Stimulated activated naive CD8-positive, alpha-beta T cell treated with anti-CD3 and anti-CD28 coated beads, Interleukin-15, Interleukin-2, amounts not matched to agents 100 U/mL and 50 U/mL, for 24 hours (primary cell): ENCODE results near the gene NLRP12.
"Not testable (repeated sequence)": the region's sequence is repeated elsewhere in the genome, so short reads cannot be mapped to it uniquely, and the experiment has no call there.

Source experiments
- ATAC-seq: fragments of 150-1000 bp; cut with Tn5 transposase; one replicate; pipeline ENCODE4 v1.10.0; 2021
- DNase-seq: peaks from one replicate; pipeline ENCODE4 v3.0.0; 2021

NLRP12 gene

DNA sequence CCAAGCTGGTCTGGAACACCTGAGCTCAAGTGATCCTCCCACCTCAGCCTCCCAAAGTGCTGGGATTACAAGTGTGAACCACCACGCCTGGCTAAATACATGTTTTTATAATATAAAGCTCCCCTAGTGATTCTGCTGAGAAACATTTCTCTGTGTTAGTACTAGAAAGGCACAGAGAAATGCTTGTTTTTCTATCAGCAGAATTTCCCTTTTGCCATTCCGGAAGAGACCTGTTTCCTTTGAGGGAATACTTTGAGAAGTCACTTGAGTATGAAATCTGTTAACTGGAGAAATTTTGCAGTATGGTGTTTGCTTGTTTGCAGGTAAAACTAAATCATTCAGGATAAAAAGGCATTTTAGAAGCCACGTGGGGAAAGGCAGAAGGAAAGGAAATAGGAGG is 4.4 kb upstream of the NLRP12 start:
- DNase-seq: no peak
- no peak for ATAC-seq

GRCh38 chr19:53826876-53827275 is 2.8 kb upstream of the NLRP12 start:
- no peak for DNase-seq

GRCh38 chr19:53823380-53824120 is 564 bp downstream of the NLRP12 start:
- no peak for DNase-seq
- ATAC-seq: no peak

More at GRCh38 chr19:53826876-53827275, 2.8 kb upstream of the NLRP12 start:
- ATAC-seq: no peak

- no peak for DNase-seq
- no peak for ATAC-seq
Observed at GRCh38 chr19:53819861-53820260, 4.3 kb downstream of the NLRP12 start.

- DNase-seq: no peak
Observed at GRCh38 chr19:53818756-53819155, 5.4 kb downstream of the NLRP12 start.

GRCh38 chr19:53813996-53814395 is 10.1 kb downstream of the NLRP12 start:
- ATAC-seq (no peak), DNase-seq (no peak)

More at GRCh38 chr19:53818756-53819155, 5.4 kb downstream of the NLRP12 start:
- ATAC-seq: no peak

DNA sequence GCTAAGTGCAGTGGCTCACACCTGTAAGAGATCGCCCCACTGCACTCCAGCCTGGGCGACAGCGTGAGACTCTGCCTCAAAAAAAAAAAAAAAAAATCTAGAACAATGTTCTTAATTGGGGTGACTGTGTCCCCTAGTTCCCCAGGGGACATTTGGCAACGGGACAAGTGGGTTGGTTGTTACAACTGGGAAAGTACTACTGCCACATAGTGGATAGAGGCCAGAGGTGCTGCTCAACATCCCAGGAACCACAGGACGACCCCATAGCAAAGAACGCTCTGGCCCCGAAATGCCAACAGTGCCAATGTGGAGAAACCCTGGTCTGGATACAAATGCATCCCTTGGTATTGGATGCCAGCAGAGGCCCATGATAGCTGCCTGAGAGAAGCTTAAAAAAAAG is 11.8 kb downstream of the NLRP12 start:
- DNase-seq: no peak

GRCh38 chr19:53810891-53811290 is 13.2 kb downstream of the NLRP12 start:
- no peak for DNase-seq
- ATAC-seq: no peak

More for the DNA sequence above, 11.8 kb downstream of the NLRP12 start:
- ATAC-seq: no peak

- ATAC-seq: no peak
- DNase-seq: no peak
Observed at GRCh38 chr19:53810187-53810546, 13.9 kb downstream of the NLRP12 start.

DNA sequence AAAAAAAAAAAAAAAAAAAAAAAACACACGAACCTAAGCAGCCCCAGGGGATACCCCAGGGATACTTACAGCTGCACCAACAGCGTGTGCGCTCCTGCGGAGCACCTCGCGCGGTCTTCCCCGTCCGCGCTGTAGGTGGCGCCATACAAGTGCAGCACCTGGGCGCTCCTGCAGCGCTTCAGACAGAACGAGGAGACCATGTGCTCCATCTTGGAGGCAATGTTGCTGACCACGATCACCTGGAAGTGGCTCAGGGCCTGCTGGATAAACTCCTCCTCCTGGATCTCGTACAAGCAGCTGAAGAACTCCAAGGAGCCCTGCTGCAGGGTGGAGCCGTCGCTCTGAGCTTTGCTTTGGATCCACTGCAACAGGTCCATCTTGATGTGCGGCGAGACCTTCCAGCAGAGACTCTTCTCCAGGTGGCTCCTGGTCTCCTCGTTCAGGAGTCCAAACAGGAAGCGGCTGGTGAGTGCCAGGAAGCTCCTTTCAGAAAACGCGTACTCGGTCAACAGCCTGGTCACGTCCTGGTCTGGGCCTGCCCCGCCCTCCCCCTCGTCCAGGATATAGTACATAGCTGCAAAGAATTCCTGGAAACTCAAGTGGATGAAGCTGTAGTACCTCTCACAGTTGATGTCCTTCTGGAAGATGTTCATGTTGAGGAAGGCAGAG is 14.5 kb downstream of the NLRP12 start:
- ATAC-seq (no peak), DNase-seq (no peak)

GRCh38 chr19:53808710-53809125 is 15.4 kb downstream of the NLRP12 start:
- ATAC-seq (no peak), DNase-seq (no peak)

GRCh38 chr19:53801257-53801656 is 22.9 kb downstream of the NLRP12 start:
- no peak for ATAC-seq
- DNase-seq: no peak

- ATAC-seq (no peak), DNase-seq (no peak)
Observed at GRCh38 chr19:53795019-53795418, 29.1 kb downstream of the NLRP12 start.

GRCh38 chr19:53792721-53793433 is 31.2 kb downstream of the NLRP12 start:
- DNase-seq (peak; percentile 77), ATAC-seq (peak; percentile 99)

- no peak for ATAC-seq
- DNase-seq: no peak
Observed at GRCh38 chr19:53789708-53790678, 34.1 kb downstream of the NLRP12 start.

GRCh38 chr19:53787266-53787665 is 36.8 kb downstream of the NLRP12 start:
- no peak for ATAC-seq
- DNase-seq: no peak

GRCh38 chr19:53786744-53787143 is 37.4 kb downstream of the NLRP12 start:
- ATAC-seq (no peak), DNase-seq (no peak)

GRCh38 chr19:53785196-53785889 is 38.8 kb downstream of the NLRP12 start:
- DNase-seq (no peak), ATAC-seq (no peak)

- DNase-seq (no peak), ATAC-seq (no peak)
Observed at GRCh38 chr19:53782698-53783097, 41.4 kb downstream of the NLRP12 start.

- not testable (repeated sequence) for ATAC-seq, DNase-seq
Observed at GRCh38 chr19:53781332-53781731, 42.8 kb downstream of the NLRP12 start.

DNA sequence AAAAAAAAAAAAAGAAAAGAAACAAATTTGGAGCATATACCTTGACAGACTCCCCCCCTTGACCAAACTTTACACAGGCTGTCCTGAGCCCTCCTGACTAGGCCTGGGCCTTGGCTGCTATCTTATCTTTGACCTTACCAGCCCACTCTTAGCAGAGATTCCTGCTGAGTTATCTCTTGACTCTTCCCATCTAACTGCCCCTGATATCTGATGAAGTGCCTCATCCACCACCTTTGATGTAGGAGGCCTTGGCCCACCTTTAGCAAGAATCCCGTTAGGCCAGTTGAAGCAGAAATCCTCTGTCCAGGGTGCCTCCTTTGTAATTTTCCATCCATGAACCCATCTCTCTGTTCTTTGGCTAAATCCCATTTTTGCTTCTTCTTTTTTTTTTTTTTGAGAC is 43.6 kb downstream of the NLRP12 start:
- ATAC-seq: no peak
- no peak for DNase-seq
